VCaP (cell line): ENCODE results near the gene CACNA1S.

Experiments
- H3K27ac ChIP-seq: fragments of 450-650 bp; 2 replicates; pipeline ENCODE4 v1.5.1; 2017
- TF ChIP-seq, protein P1 (sequence below): fragments of 450-650 bp; conservative IDR thresholded peaks from 2 replicates; pipeline ENCODE4 v1.5.1; 2017; ENCODE audit warnings: mild to moderate bottlenecking, moderate library complexity

The CACNA1S gene

DNA sequence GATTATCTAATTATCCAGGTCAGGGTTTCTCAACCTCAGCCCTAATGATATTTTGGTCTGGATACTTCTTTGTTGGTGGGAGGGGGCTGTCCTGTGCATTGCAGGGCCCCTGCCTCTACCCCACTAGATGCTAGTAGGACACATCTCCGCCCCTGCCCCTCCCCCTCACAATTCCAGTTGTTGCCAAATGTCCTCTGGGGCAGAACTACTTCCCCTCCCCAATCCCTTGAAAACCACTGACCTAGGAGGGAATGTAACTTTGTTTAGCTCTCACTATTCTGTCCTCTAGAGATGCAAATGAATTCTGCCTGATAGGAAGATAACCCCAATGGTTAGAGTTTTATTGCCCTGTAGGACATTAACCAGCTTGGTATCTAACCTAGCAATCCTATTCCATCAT lies 8.1 kb downstream of the CACNA1S start:
- no peak overlapping the region for H3K27ac ChIP-seq
- TF ChIP-seq, protein P1, sequence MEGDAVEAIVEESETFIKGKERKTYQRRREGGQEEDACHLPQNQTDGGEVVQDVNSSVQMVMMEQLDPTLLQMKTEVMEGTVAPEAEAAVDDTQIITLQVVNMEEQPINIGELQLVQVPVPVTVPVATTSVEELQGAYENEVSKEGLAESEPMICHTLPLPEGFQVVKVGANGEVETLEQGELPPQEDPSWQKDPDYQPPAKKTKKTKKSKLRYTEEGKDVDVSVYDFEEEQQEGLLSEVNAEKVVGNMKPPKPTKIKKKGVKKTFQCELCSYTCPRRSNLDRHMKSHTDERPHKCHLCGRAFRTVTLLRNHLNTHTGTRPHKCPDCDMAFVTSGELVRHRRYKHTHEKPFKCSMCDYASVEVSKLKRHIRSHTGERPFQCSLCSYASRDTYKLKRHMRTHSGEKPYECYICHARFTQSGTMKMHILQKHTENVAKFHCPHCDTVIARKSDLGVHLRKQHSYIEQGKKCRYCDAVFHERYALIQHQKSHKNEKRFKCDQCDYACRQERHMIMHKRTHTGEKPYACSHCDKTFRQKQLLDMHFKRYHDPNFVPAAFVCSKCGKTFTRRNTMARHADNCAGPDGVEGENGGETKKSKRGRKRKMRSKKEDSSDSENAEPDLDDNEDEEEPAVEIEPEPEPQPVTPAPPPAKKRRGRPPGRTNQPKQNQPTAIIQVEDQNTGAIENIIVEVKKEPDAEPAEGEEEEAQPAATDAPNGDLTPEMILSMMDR = no peak

DNA sequence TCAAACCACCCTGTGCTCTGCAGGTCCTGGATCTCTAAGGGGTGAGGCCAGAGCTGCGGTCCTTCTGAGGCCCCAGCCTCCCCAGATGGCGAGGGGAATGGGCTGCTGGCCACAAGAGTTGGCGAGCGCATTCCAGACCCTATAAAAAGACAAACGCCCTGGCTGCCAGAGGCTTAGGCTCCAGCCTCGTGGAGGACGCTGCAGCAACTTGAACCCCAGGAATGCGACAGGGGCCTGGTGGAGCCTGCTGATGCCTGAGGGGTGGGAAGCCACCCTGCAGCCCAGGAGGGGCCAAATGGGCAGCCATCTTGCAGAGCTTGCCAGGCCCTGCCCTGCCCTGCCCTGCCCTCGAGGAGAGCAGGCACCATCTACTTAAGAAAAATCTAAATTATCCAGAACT lies 8.6 kb downstream of the CACNA1S start:
- no peak overlapping the region for H3K27ac ChIP-seq
- TF ChIP-seq, protein P1 = no peak

DNA sequence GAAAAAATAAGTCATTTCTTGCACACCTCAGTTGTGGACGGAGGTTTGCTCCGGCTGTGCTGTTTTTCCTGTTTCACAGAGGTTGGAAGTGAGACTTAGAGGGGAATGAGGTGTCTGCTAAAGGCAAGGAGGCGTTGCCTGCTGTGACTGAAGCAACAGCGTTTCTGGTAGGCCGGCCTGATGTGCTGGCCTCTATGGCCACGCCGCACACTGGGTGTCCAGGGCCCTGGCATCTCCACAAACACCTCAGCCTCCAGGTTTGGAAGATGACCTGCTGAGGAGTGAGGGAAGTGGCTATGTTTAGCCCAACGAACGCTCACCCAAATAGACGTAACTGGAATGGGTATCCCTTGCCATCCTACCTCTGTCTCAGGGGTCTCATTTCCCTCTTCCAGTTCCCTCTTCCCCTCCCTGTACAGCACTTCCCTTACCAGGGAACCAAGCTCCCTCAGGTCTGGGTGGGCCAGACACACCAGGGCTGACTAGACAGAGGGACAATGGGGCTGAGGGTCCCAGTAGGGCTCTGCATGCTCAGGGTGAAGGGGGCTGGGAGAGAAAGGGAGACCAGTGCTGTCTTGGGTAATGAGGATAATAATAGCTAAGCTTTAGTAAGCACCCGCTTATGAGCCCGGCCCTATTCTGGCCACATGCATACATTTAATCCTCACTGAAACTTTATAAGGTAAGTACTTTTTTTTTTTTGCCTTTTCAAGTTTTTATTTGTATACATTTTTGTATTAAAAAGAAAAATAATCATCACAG lies 11.9 kb downstream of the CACNA1S start:
- no peak overlapping the region for H3K27ac ChIP-seq
- TF ChIP-seq, protein P1 = no peak

DNA sequence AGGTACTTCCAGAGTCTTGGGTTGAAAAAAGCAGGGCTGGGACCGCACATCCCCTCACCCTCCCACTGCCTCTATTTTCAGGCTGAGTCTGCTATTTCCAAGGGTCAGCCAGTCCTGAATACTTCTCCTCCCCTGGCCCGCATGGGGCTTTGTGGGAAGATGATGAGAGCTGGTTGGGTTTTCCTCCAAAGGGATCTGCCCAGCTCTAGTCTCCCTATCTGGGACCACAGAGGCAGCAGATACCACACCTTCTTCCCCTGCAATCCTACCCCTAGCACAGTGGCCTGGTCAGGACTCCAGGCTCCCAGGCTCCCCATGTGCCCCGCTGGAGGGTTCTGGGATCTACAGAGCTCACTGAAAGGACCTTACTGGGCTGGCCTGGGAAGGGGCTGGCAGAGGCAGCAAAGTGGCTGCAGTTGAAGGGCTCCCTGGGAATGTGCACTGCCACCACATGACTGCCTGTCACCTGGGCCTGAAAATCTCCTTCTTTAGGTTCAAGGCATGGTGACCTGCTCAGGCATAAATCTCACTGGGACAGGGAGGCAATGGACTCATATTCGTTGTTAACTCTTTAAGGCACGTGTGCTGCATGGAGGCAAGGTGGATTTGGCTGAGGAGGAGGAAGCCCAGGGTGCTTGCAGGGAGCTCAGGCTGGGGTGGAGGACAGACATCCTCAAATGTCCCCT lies 13.1 kb downstream of the CACNA1S start:
- H3K27ac ChIP-seq = no peak overlapping the region
- TF ChIP-seq, protein P1 = no peak

DNA sequence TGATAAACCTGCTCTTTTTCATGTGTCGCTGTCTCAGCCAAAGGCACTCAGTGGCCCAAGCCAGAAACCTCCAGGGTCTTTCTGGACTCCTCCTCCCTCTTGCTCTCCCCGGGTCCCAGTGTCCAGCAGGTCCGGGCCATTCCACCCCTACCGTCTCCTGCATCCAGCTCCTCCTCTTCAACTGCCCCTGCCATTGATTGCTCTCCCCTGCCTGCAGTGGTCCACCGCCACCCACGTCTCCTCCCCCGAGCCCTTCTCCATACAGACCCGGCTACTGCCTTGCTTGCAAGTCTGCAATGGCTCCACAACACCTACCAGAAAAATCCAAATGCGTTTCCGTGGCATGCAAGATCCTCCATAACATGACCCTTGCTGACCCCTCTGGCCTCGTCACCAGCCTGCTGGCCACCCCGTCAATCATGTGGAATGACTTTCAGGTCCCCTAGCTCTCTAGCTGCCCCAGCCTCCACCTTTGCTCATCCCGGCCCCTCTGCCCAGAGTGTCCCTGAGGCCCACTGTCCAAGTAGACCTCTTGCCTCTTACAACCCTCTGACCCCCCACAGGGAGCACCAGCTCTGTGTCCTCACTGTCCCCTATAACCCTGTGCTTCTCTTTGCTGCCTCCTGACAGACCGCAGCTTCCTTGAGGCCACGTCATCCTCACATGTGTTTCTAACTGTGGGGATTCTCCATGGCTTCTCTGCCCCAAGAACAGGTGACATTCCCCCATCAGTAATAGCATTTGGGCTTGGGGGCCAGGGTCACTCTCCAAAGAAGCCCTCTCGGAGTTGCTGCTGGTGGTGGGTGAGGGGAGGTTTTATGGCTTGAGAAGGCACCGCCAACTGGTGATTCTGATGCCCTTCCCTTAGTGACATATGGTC lies 15.0 kb downstream of the CACNA1S start:
- TF ChIP-seq, protein P1 = no peak
- no peak overlapping the region for H3K27ac ChIP-seq

DNA sequence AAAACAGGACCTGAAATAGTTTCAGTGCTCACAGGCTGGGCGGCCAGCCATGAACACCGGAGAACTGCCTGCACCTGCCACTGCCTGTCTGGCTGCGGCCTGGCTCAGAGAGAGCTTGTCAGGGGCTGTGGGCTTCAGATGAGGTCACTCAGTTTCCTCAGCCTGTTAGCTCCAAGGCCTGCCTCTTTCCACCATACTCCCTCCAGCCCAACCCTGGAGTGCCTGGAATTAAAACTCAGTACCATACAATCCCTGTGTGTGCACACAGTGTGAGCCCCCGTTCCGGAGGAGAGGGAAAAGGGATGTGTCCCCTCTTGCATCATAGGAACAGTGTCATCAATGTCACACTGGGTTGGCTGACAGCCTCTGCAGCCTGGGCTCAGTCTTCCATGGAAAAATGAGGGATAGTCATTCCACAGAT lies 16.2 kb downstream of the CACNA1S start:
- H3K27ac ChIP-seq = no peak overlapping the region
- TF ChIP-seq, protein P1 = no peak

DNA sequence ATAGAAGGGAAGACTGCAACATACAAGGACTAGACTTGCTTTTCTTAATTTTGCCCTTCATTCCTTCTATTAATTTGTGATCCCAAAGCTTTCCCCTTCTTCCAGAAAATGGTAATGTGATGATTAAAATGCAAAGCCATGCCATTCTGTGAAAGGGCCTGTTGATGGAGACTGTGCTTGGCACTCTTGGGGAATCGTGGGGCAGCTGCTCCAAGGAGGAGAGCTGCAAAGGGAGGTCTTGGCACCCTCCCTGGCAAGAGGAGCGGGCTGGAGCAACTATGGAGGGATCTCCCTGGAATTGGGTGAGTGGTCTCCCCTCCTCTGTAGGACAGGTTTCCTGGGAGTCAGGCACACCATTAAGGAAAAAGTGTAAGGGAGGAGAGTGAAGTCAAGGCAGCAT lies 16.6 kb downstream of the CACNA1S start:
- TF ChIP-seq, protein P1 = no peak
- no peak overlapping the region for H3K27ac ChIP-seq
